CD4-positive, alpha-beta T cell treated with Interleukin-4 for 1 hour (primary cell): ENCODE data around the gene CCPG1.
A peak's percentile ranks its signal among the peaks of the same experiment; 100 is the strongest.
"Not testable (repeated sequence)": the region's sequence is repeated elsewhere in the genome, so short reads cannot be mapped to it uniquely, and the experiment has no call there.

Experiments used
- DNase-seq, 2 donors: peaks; one replicate each; pipeline ENCODE4 v3.0.0-alpha.2; 2020 to 2022

CCPG1 gene

GRCh38 chr15:55408012-55408928 lies at the start of gene CCPG1, which contains the start of gene PIERCE2:
CCPG1 (minus strand) TSS chr15:55408359; CDS start chr15:55389424, 18,935 bp downstream.
PIERCE2 (plus strand) TSS chr15:55408495; CDS start chr15:55408769, 274 bp downstream.
- peak; percentile 91 for DNase-seq

DNA sequence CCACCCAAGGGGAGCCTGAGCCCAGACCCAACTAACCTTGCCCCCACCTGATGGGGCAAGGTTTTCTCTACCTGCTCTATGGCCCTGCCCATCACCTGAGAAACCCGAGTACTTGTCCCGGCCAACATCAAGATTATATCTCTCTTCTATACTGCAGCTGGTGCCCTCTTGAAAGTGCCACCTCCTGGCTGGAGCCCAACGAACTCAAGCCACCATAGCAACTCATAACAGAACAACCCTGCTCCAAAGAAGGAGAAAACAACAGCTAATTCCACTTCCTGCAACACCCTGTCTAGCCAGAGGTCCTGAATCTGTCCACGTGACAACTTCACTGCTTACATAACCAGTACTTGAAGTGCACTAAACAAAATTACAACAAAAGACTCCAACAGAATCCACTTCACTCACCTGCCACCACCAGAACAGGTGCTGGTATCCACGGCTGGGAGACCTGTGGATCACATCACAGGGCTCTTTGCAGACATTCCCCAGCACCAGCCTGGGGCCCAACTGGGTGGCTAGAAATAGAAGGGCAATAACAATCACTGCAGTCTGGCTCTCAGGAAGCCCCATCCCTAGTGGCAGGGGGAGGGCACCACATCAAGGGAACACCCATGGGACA lies 49.4 kb upstream of the CCPG1 start:
- no peak for DNase-seq

DNA sequence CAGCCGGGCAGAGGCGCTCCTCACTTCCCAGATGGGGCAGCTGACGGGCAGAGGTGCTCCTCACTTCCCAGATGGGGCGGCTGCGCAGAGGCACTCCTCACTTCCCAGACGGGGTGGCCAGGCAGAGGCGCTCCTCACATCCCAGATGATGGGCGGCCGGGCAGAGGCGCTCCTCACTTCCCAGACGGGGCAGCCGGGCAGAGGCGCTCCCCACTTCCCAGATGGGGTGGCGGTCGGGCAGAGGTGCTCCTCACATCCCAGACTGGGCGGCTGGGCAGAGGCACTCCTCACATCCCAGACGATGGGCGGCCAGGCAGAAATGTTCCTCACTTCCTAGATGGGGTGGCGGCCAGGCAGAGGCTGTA lies 38.9 kb upstream of the CCPG1 start:
- not testable (repeated sequence) for DNase-seq

DNA sequence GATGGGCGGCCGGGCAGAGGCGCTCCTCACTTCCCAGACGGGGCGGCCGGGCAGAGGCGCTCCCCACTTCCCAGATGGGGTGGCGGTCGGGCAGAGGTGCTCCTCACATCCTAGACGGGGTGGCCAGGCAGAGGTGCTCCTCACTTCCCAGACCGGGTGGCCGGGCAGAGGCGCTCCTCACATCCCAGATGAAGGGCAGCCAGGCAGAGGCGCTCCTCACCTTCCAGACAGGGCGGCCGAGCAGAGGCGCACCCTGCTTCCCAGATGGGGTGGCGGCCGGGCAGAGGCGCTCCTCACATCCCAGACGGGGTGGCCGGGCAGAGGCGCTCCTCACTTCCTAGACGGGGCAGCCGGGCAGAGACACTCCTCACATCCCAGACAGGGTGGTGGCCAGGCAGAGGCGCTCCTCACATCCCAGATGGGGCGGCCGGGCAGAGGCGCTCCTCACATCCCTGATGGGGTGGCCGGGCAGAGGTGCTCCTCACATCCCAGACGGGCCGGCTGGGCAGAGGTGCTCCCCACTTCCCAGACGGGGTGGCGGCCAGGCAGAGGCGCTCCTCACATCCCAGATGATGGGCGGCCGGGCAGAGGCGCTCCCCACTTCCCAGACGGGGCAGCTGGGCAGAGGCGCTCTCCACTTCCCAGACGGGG lies 38.3 kb upstream of the CCPG1 start:
- not testable (repeated sequence) for DNase-seq

GRCh38 chr15:55445936-55446335 lies 37.8 kb upstream of the CCPG1 start:
- DNase-seq, result not testable (repeated sequence)

DNA sequence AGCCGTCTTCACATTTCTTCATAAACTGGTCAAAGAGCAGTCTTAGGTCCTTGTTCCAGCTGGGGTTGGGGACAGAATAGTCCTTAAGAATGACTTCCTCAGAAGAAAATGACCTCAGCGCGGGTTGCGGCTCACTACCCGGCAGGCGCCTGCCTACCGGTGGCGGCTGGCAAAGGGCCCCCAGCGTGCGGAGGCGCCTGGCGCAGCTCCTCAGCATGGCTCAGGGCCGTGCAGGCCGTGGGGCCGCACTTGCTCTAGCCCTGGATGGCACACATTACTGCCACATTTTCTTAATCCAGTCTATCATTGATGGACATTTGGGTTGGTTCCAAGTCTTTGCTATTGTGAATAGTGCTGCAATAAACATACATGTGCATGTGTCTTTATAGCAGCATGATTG lies 35.0 kb upstream of the CCPG1 start:
- not testable (repeated sequence) for DNase-seq

GRCh38 chr15:55434989-55435825 lies 27.0 kb upstream of the CCPG1 start:
- peak in 1 of 2 donors; percentile 54 for DNase-seq

DNA sequence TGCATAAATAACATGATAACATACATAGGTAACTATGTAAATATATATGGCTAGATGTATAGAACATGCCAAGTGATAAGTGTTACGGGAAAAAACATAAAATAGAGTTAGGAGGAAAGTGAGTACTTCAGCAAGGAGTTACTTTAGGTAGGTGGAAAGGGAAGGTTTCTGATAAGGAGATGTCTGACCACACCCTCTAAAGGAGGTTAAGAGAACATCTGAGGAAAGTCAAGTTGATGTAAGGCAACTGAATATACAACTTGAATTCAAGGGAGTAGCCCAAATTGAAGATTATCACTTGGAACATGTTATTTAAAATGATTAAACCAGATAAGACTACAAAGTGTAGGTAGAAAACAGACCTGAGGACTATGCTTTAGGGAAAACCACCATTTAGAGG lies 13.9 kb upstream of the CCPG1 start:
- DNase-seq, result no peak

DNA sequence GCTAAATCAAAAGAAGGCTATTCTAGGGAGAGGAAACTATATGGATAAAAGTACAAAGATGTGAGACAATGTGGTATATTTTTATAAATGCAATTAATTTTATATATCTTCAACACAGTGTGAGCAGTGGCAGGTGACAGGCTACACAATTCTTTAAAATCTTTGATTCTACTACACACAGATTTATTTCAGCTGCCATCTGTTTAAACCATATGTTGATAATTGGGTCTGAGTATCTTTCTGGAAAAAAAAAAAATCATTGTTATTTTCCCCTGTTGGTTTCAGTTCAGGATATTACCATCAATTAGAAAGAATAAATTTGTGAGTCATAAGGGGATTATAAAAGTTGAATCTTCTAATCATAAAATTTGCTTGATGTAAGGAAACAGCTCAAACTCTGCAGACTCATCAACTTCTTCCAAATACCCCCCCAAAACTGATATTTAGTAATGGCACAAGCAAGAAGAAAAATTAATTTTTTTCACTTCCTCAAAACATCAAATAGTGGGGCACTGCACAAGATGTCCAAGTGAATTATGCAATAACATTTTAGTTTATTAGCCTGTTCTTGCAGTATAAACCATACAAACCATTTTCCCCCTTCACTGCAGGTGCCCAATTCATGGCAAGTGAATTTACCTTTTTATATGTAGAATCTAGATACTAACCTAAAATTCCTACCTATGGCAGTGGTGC lies 12.2 kb upstream of the CCPG1 start:
- DNase-seq, result no peak

- not testable (repeated sequence) for DNase-seq
These were observed 9.5 kb upstream of the CCPG1 start for GRCh38 chr15:55417678-55418077.

- not testable (repeated sequence) for DNase-seq
These were observed 817 bp upstream of the CCPG1 start for GRCh38 chr15:55408976-55409375.

GRCh38 chr15:55407498-55408011 lies 604 bp downstream of the CCPG1 start:
- DNase-seq, result no peak

DNA sequence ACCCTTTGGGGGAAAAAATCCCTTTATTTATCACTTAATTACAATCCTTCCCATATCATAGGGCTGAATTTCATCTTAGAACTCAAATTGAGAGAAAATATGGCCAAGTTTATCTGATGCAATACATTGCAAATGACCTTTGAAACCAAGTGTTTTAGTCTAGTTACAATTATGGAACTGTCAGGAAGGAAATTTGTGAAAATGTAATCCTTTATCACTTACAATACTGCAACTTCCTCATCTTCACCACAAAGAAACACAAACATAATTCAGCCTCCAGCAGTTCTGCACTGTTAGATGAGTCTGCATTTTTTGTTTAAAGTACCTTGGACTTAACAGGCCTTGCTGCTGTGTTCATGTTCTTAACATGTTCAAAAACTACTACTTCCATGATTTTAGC lies 4.6 kb downstream of the CCPG1 start:
- no peak for DNase-seq

GRCh38 chr15:55402707-55403106 lies 5.5 kb downstream of the CCPG1 start:
- DNase-seq, result no peak

GRCh38 chr15:55401786-55402246 lies 6.3 kb downstream of the CCPG1 start:
- DNase-seq, result no peak

DNA sequence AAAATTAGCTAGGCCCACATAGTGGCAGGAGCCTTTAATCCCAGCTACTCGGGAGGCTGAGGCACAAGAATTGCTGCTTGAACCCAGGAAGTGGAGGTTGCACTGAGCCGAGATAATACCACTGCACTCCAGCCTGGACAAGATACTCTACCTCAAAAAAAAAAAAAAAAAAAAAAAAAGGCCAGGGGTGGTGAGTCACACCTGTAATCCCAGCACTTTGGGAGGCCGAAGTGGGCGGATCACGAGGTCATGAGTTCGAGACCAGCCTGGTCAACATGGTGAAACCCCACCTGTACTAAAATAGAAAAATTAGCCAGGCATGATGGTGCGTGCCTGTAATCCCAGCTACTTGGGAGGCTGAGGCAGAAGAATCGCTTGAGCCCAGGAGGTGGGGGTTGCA lies 8.1 kb downstream of the CCPG1 start:
- DNase-seq, result not testable (repeated sequence)

DNA sequence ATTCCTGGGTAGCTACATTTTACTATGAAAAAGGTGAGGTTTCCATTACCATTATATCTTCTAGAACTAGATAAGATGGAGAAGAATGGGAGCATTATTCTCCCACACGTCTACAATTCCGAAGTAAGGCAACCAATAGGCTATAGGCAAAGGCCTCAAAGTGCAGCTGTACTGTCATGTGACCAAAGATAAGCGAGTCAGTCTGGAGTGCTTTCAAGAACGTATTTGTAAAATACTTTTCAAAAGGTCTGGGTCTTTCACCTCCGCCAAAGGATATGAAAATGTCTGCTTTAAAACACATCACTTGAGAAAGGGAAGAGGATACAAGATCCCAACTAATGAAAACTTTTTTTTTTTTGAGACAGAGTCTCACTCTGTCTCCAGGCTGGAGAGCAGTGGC lies 9.9 kb downstream of the CCPG1 start:
- DNase-seq, result no peak

GRCh38 chr15:55394694-55395093 lies 13.5 kb downstream of the CCPG1 start:
- DNase-seq, result no peak

DNA sequence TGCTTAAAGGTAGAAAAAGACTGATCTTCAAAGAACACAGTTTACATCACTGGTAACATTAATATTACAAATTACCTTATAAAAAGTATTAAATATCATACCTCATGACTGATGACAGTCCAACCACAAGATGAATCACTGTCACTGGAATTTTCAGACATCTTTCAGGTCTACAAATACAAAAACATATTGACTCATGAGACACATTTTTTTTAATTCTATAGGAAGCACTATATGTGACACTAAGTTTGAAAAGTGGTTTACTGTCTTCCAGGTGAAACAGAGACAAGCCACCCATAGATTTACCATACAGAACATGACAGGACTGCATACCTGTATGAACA lies 18.9 kb downstream of the CCPG1 start:
- no peak for DNase-seq

GRCh38 chr15:55387027-55387426 lies 21.1 kb downstream of the CCPG1 start:
- DNase-seq, result no peak

DNA sequence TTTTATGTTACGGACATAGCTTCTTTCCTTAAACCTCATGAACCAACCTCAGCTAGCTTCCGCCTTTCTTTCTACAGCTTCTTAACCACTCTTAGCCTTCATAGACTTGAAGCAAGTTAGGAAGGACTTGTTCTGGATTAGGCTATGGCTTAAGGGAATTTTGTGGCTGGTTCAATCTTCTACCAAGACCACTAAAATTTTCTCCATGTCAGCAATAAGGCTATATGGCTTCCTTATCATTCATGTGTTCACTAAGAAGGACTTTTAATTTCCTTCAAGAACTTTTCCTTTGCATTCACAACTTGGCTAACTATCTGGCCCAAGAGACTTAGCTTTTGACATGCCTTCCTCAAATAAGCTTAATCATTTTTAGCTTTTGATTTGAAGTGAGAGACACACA lies 24.5 kb downstream of the CCPG1 start:
- no peak for DNase-seq

DNA sequence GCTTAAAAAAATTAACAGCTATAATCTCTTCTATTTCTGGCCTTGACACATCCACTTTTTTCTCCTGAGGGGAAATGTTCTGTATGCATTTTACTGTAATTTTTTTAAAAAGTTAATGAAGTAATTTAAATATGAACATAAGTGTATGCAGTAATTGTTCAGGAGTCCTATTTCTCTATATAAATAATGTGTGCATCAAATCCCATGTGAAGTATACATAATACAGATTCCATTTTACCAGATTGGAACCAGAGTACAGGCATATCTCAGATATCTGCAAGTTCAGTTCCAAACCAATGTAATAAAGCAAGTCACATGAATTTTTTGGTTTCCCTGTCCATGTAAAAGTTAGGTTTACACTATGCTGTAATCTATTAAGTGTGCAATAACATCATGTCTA lies 26.6 kb downstream of the CCPG1 start:
- no peak for DNase-seq
